PFSK-1 (cell line): ENCODE measurements around the gene SLC35G3.

Experiments
- FOXP2 ChIP-seq: optimal IDR thresholded peaks from 2 replicates; pipeline ENCODE3; 2011; ENCODE audit warnings: borderline replicate concordance, control low read depth, inconsistent platforms; ENCODE audit not compliant: insufficient read depth; ENCODE audit errors: extremely low read length, extremely low read depth
- POLR2AphosphoS5 ChIP-seq: IDR thresholded peaks from 2 replicates; pipeline ENCODE4 v1.6.1; 2012; ENCODE audit warnings: low read depth, mild to moderate bottlenecking, control low read depth, low read length, moderate library complexity
- REST ChIP-seq, 2 experiments: IDR thresholded peaks; 2 replicates each; pipeline versions ENCODE4 v1.6.1 to v1.8.0; 2011 to 2012; ENCODE audit warnings: low read depth in 2 of 2, low read length in 2 of 2, control low read depth in 1 of 2, inconsistent platforms in 1 of 2, mild to moderate bottlenecking in 1 of 2, moderate library complexity in 1 of 2; ENCODE audit not compliant: insufficient read depth in 1 of 2
- SIN3A ChIP-seq: IDR thresholded peaks from 2 replicates; pipeline ENCODE4 v1.6.1; 2012; ENCODE audit warnings: mild to moderate bottlenecking, low read length, moderate library complexity, borderline replicate concordance; ENCODE audit not compliant: insufficient read depth
- TAF1 ChIP-seq: IDR thresholded peaks from 2 replicates; pipeline ENCODE4 v1.6.1; 2012; ENCODE audit warnings: low read length, control low read depth, borderline replicate concordance; ENCODE audit not compliant: insufficient read depth

The SLC35G3 gene

DNA sequence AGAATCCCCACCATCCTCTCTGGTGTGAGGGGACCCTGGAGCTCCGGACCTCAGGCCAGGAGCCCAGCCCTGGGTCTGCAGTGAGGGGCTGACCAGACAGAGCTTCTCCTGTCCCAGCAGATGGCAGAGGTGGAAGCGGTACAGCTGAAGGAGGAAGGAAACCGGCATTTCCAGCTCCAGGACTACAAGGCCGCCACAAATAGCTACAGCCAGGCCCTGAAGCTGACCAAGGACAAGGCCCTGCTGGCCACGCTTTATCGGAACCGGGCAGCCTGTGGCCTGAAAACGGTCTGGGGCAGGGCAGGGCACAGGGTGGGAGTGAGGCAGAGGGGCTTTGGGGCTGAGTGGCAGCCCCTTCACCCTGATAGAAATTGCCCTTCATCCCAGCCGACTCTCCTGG, 46.0 kb downstream of the SLC35G3 start:
- TF ChIP-seq FOXP2 (no peak), POLR2AphosphoS5 (no peak), SIN3A (no peak), REST (IDR thresholded peaks at IDR 0.05; ENCODE audit: insufficient read depth in 1 of 2, low read depth in 2 of 2, low read length in 2 of 2) (no peak), TAF1 (no peak)

- TF ChIP-seq TAF1: no peak
- no peak for TF ChIP-seq SIN3A
- TF ChIP-seq REST (IDR thresholded peaks at IDR 0.05; ENCODE audit: insufficient read depth in 1 of 2, low read depth in 2 of 2, low read length in 2 of 2): no peak
- no peak for TF ChIP-seq FOXP2
Measured at GRCh38 chr17:35147375-35147905, 46.8 kb downstream of the SLC35G3 start, which contains the start of gene UNC45B. UNC45B (plus strand) TSS chr17:35147817; CDS start chr17:35148264, 447 bp downstream.

DNA sequence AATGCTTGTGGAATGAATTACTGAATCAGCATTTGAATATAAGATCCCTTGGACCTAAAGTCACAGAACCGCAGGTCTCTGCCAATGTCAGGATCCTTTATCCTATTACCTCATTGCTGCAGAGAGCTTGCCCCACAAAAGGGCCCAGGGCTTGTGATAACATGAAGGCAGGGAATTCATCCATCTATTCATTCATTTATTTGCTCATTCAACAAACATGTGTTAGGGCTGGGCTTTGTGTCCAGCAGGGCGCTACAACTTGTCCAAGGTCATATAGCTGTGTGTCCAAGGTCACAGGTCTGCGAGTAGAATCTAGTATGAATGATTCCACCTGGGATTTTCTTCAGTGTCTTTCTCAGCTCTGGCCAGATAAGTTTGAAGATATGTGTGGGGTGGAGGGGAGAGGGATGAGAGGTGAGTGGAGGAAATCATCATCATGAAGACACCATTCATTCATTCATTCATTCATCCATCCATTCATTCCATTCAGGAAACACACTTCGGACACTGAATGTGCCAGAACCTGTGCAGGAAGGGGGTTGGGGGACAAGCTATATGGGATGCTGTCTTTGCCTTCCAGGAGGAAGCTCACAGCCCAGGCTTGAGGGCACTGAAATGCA, 47.9 kb downstream of the SLC35G3 start:
- no peak for TF ChIP-seq TAF1
- no peak for TF ChIP-seq SIN3A
- TF ChIP-seq FOXP2: no peak
- no peak for TF ChIP-seq REST (IDR thresholded peaks at IDR 0.05; ENCODE audit: insufficient read depth in 1 of 2, low read depth in 2 of 2, low read length in 2 of 2)
- no peak for TF ChIP-seq POLR2AphosphoS5

DNA sequence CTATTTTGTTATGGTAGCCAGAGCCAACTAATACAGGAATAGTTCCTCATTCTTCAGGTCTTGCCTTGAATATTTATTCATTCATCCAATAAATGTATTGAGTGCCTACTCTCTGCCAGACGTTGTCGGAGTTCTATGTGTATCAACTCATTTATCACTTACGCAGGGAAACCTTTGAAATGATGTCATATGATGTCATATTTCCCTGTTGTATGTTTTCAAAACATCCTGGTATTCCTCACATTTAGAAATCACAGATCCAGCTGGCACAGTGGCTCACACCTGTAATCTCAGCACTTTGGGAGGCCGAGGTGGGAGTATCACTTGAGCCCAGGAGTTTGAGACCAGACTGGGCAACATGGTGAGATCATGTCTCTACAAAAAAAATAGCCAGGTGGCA, 49.4 kb downstream of the SLC35G3 start:
- TF ChIP-seq TAF1 (no peak), POLR2AphosphoS5 (no peak), REST (IDR thresholded peaks at IDR 0.05; ENCODE audit: insufficient read depth in 1 of 2, low read depth in 2 of 2, low read length in 2 of 2) (no peak), SIN3A (no peak), FOXP2 (no peak)
